IMR-90 (cell line): ENCODE results near the gene BCL11B.

ENCODE experiments used
- MXI1 ChIP-seq: IDR thresholded peaks from 2 replicates; pipeline ENCODE4 v1.6.1; 2012; ENCODE audit warnings: low read depth, mild to moderate bottlenecking, low read length, moderate library complexity, borderline replicate concordance
- POLR2A ChIP-seq: IDR thresholded peaks from 2 replicates; pipeline ENCODE4 v1.6.1; 2012; ENCODE audit warnings: mild to moderate bottlenecking, low read depth, low read length
- RAD21 ChIP-seq: IDR thresholded peaks from 2 replicates; pipeline ENCODE4 v1.6.1; 2012; ENCODE audit warnings: low read length, improper control_type of control experiment
- SMC3 ChIP-seq: fragments of 150-350 bp; IDR thresholded peaks from 2 replicates; pipeline ENCODE4 v1.6.1; 2016; ENCODE audit warnings: low read depth, mild to moderate bottlenecking, antibody characterized with exemption, low read length, moderate library complexity
- TF ChIP-seq, protein P1 (sequence below): conservative IDR thresholded peaks from 2 replicates; pipeline ENCODE4 v1.5.1; 2012; ENCODE audit warnings: mild to moderate bottlenecking, low read depth, low read length, improper control_type of control experiment
- TF ChIP-seq, protein P2 (sequence below): fragments of 150-350 bp; IDR thresholded peaks from 2 replicates; pipeline ENCODE4 v1.6.1; 2017; ENCODE audit warnings: mild to moderate bottlenecking, antibody characterized with exemption, low read length, low read depth
- TF ChIP-seq, protein P3 (sequence below): fragments of 150-350 bp; IDR thresholded peaks from 2 replicates; pipeline ENCODE4 v1.6.1; 2016; ENCODE audit warnings: low read depth, mild to moderate bottlenecking, low read length, moderate library complexity, borderline replicate concordance

DNA sequence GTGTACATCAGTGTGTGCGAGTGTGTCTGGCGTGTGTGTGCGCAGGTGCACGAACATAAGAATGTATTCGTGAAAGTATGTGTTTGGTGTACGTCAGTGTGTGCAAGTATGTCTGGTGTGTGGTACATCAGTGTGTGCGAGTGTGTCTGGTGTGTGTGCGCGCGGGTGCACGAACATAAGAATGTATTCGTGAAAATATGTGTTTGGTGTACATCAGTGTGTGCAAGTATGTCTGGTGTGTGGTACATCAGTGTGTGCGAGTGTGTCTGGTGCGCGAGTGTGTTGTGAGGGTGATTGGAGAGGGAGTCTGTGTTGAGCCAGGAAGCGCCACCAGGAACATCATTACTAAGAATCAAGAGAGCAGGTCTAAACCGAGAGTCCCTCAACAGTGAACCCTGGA is 143.8 kb downstream of the BCL11B start:
- TF ChIP-seq, protein P1, sequence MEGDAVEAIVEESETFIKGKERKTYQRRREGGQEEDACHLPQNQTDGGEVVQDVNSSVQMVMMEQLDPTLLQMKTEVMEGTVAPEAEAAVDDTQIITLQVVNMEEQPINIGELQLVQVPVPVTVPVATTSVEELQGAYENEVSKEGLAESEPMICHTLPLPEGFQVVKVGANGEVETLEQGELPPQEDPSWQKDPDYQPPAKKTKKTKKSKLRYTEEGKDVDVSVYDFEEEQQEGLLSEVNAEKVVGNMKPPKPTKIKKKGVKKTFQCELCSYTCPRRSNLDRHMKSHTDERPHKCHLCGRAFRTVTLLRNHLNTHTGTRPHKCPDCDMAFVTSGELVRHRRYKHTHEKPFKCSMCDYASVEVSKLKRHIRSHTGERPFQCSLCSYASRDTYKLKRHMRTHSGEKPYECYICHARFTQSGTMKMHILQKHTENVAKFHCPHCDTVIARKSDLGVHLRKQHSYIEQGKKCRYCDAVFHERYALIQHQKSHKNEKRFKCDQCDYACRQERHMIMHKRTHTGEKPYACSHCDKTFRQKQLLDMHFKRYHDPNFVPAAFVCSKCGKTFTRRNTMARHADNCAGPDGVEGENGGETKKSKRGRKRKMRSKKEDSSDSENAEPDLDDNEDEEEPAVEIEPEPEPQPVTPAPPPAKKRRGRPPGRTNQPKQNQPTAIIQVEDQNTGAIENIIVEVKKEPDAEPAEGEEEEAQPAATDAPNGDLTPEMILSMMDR = no peak
- TF ChIP-seq POLR2A (no peak), RAD21 (no peak), MXI1 (no peak), SMC3 (no peak)
- TF ChIP-seq, protein P2, sequence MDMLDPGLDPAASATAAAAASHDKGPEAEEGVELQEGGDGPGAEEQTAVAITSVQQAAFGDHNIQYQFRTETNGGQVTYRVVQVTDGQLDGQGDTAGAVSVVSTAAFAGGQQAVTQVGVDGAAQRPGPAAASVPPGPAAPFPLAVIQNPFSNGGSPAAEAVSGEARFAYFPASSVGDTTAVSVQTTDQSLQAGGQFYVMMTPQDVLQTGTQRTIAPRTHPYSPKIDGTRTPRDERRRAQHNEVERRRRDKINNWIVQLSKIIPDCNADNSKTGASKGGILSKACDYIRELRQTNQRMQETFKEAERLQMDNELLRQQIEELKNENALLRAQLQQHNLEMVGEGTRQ = no peak
- TF ChIP-seq, protein P3, sequence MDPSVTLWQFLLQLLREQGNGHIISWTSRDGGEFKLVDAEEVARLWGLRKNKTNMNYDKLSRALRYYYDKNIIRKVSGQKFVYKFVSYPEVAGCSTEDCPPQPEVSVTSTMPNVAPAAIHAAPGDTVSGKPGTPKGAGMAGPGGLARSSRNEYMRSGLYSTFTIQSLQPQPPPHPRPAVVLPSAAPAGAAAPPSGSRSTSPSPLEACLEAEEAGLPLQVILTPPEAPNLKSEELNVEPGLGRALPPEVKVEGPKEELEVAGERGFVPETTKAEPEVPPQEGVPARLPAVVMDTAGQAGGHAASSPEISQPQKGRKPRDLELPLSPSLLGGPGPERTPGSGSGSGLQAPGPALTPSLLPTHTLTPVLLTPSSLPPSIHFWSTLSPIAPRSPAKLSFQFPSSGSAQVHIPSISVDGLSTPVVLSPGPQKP = no peak
